GM12801 (cell line): Measurements from ENCODE around the gene SERPINB8.

Source experiments
- CTCF ChIP-seq: IDR thresholded peaks from one replicate; pipeline ENCODE4 v1.5.1; 2011; ENCODE audit warnings: control low read depth; ENCODE audit not compliant: insufficient read length; ENCODE audit errors: extremely low read depth

Gene SERPINB8, protein sequence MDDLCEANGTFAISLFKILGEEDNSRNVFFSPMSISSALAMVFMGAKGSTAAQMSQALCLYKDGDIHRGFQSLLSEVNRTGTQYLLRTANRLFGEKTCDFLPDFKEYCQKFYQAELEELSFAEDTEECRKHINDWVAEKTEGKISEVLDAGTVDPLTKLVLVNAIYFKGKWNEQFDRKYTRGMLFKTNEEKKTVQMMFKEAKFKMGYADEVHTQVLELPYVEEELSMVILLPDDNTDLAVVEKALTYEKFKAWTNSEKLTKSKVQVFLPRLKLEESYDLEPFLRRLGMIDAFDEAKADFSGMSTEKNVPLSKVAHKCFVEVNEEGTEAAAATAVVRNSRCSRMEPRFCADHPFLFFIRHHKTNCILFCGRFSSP

GRCh38 chr18:63969942-63970808 lies at the start of gene SERPINB8:
SERPINB8 (plus strand) TSS chr18:63970081; CDS start chr18:63978309, 8,228 bp downstream.
- no peak for TF ChIP-seq CTCF

DNA sequence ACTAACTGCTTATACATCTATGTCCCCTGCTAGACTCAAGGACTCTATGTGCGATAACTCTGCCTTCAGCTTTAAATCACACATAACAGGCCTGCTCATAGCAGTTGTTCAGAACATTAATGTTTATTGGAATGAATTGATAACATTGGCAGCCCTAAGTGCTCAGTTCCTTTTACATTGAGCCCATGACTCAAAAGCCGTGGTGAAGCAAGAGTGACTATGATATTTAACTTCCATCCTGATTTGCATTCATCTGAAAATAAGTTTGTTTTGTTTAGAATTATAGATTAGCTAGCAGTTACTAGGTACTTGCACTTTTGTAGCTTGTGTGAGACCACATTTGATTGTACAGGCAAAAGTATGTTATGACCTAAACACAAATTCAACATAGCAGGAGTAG lies 47.8 kb upstream of the SERPINB8 start:
- TF ChIP-seq CTCF = no peak

GRCh38 chr18:63924551-63924950 lies 45.3 kb upstream of the SERPINB8 start:
- no peak for TF ChIP-seq CTCF

GRCh38 chr18:63928331-63928730 lies 41.5 kb upstream of the SERPINB8 start:
- no peak for TF ChIP-seq CTCF

GRCh38 chr18:63930773-63931354 lies 39.0 kb upstream of the SERPINB8 start:
- TF ChIP-seq CTCF = no peak

DNA sequence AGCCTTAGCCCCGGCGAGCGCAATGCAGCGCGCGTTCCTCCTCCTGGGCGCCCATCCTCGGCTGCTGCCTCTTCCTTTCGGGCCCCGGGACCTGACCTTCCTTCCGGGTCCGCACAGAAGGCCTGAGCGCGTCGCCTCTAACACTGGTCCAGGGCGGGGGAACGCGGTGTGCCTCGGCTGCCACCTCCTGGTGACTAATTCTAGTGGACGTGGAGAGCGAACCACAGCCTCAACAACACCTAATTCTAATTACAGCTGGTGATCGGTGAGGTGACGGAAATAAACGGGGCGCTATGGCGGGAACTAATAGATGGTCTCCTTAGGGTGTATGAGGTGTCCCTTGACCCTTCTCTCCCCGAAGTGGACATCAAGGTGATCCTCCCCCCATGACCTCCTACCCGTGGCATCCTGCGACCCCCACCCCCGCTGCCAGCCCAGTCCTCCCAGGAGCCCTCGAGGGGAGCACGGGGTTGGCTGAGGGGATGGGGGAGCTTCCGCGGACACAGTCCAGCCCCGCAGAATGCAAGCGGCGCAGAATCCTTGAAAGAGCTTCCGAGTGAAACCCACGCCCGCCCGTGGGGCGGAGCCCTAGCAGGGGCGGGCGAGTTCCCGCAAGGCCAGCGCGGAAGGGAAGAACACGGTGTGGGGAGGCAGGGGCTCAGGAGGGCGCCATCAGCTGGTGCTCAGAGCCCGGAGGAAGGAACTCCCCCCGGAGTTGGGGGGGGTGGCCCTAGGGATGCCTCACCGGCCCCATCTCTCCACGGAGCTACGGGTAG lies 33.5 kb upstream of the SERPINB8 start:
- no peak for TF ChIP-seq CTCF

DNA sequence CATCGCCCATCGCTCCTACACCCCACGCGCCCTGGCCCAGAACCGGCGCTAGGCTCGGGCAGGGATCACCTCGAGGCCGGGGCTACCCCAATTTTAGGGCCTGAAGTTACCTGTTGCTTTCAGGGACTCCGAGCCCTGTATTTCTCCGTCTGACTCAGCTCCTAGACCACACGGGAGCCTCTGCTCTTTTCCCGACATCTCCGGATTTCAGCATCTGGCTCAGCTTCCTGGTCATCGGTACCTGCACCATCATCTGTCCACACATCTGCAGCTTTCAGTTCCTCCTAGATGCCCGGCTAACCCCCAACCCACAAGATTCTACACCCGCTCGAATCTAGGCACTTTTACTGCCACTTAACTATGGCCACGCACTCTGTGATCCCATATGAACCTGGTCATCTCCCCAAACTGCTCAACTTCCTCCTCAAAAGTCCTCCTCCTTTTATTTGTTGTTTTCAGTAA lies 32.9 kb upstream of the SERPINB8 start:
- TF ChIP-seq CTCF = no peak
